GM19023 (cell line): ENCODE results near the gene TRPM3.

Experiments used
- ATAC-seq: cut with Tn5 transposase; IDR thresholded peaks from one replicate; pipeline ENCODE4 v1.9.1; 2021; ENCODE audit warnings: mild to moderate bottlenecking, moderate library complexity; ENCODE audit not compliant: unreplicated experiment

Gene TRPM3

DNA sequence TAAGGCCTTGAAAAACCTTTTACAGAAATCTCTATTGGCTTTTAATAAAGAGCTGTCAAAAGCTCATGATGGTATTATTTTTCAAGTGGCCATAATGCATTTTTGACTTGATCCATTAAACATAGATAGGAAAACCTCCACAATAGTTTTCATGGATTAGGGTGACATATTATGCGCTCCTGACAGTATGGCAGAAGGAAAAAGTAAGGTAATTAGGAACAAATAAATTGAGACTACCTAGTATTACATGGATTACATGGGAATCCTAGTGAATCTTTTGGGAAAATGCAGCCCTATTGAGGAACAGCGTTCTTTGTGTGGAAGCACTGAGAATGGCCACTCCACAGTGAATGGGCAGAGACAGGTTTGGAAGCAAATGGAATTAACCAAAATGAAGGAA, 171.2 kb downstream of the TRPM3 start:
- no peak for ATAC-seq

DNA sequence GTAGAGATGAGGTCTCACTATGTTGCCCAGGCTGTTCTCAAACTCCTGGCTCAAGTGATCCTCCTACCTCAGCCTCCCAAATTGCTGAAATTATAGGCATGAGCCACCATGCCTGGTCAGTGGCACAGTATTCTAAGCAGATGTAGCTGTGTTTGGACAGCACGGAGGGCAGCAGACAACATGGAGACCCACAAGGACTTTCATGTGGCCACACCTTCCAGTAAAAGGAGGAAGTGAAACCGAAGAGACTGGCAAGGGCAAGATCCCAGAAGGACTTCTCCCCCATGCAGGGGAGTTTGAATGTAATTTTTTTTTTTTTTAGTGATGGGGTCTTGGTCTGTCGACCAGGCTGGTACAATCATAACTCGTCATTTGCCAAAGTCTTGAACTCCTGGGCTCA, 172.2 kb downstream of the TRPM3 start:
- ATAC-seq: no peak

DNA sequence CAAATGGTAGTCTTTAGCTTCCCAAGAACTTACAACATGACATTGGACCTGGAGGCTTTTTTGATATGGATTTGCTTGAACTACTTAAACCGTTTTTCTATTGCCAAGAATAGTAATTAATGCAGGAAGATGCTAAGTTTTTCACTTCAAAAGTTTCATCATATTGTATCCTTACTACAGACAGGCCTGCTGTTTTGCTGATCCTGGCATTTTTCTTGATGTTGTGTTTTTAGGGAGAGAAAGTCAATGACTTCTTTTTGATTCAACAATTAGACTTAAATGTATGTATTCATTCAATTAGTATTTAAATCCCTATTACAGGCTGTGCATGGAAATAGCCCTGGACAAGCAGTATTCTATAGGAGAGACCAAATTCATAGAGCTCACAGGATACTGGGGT, 172.7 kb downstream of the TRPM3 start:
- no peak for ATAC-seq

DNA sequence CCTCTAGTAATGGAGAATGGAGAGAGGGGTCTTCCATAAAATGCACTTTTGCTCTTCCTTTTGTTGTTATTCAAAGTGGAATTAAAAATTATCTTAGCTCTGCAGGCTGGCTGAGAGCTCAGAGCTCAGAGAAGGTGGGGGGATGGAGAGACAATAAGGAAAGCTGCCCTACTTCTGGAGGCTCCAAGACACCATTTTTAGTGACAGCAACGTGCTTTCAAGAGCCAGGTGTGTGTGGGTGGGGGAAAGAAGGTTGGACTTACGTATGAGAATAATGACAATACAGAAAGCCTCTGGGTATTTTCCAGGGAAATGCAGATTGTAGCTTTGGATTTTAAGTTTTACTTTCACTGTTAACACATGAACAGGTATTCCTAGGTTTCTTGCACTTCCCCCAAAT, 173.9 kb downstream of the TRPM3 start:
- ATAC-seq: no peak

DNA sequence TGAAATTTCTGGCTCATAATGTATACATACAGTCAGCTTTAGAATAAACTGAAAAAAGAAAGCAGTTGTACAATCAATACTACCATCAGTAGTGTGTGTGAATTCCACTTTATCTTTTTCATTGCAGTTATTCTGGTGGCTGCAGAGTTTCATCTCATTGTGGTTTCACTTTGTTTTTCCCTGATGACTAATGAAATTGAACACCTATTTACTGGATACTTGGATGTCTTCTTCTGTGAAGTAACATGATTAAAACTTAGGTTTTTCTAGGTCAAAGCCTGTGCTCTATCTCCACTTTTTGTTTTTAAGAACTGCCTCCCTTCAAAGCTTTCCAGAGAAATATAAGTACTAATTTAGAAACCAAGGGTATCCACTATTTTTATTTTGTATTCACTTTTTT, 174.3 kb downstream of the TRPM3 start:
- no peak for ATAC-seq

DNA sequence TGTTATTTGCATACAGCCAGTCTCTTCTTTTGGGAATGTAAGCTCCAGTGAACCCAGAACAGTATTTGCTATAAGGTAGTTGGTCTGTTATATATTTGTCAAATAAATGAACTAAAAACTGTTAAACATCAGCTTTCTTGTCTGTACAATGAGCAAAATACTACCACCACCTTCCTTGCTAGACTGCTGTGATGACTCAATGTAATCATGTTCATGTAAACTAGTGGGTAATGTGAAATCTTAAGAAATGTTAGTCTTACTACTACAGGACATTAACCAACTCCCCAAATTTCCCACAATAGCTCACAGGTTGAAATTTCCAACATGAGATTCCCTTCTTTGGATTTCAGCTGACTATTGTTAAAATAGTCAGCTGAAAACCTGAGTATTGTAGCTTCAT, 176.1 kb downstream of the TRPM3 start:
- ATAC-seq: no peak

DNA sequence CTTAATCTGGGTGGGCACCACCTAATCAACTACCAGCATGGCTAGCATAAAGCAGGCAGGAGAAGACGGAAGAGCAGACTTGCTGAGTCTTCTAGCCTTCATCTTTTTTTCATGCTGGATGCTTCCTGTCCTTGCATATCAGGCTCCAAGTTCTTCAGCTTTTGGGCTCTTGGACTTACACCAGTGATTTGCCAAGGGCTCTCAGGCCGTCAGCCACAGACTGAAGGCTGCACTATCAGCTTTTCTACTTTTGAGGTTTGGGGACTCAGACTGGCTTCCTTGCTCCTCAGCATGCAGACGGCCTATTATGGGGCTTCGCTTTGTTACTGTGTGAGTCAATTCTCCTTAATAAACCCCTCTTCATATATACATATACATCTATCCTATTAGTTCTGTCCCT, 180.2 kb downstream of the TRPM3 start:
- ATAC-seq: no peak

DNA sequence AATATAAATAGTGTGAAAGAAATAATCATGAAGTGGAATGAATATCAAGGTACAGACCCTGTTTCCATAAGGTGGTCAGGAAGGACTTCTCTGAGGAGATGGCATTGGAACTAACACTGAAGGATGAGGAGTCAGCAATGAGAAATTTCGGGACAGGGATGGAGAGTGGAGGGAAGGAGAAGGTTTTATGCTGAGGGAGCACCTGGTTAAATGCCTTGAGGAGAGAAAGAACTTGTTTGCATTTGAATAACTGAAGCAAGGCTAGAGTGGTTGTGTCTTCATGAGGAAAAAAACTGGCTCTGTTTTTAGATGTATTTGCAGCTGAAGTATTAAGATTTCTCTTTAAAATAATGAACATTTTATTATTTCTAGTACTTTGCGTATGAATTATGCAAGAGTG, 180.8 kb downstream of the TRPM3 start:
- ATAC-seq: no peak

DNA sequence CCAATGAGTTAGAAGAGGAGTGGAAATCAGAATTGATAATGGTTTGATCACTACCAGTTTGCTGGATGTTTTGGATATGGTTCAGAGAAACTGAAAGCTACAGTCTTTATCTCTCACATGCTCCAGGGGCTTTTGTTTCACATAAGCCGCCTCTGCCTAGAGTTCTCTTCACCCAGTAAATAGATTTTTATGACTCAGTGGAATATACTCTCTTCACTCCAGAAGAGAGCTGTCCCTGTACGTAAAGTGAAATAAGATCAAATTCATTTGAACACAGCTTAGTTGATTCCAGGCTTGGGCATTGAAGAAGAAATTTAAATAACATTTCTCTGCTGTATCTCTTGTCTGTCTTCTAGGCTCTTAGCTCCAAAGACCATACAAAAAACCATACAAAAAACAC, 184.9 kb downstream of the TRPM3 start:
- no peak for ATAC-seq

DNA sequence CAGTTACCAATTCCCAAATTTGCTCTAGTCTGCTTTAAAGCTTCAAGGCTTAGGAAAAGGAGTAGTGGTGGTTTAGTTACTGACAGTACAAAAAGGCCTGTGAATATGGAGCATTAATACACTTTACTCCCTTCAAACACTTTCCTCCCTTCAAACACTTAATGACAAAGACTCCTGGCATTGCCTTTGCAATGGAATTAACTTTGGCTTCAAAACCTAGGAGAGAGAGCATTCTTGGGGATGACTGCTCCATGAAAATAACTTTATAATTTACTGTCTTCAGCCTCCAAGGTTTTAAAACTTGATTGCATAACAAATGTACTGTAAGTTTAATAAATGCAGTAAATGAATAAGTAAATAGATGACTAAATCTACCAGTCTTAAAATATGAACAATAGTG, 185.6 kb downstream of the TRPM3 start:
- no peak for ATAC-seq

DNA sequence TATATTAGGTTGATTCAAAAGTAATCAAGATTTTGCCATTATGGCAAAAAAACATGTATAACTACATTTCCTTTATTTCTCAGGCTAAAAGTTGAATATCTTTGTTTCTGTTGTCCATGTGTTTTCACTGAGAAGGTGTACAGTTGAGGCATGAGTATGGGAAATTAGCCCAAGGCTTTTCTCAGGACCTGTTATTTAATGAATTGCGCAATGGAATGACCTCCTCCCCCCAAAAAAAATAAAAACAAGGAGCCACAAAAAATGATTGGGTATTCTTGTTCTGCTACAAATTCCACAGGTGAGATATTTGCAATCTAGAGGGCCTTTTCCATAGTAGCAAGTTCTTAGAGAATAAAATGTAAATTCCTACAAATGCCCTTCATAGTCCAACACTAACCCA, 186.8 kb downstream of the TRPM3 start:
- ATAC-seq: no peak

DNA sequence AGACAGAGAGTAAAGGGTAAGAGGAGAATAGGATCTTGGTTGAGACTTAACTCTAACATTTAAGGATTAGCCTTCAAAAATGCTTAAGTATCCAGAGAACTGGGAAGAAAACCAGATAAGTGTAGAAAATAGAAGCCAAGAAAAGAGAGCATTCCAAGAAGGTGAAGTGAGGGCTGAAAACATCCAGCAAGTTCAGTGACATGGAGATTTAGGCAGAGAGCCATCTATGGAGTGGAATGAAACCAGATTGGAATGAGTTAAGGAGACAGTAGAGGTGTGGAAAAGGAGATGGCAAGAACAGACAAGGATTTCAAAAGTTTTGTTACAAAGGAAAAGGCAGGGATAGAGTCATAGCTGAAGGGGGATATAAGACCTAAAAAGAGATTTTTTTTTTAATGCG, 188.1 kb downstream of the TRPM3 start:
- no peak for ATAC-seq

DNA sequence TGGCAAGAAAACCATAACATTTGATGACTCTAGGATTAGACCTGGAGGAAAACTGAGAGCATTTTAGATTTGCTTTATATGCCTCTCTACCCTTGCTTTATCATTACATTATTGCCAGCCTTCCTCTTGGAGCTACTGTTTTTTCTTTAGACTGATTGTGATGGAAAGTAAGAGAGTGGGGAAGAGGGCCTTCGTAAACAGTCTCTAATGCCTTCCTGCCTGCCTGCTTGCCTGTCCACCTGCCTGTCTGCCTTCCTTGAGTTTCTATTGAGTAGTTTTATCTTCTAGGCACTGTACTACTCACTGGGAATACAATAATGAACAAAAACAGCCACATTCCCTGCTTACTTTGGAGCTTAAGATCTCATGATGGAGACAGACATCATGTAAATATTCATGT, 189.3 kb downstream of the TRPM3 start:
- no peak for ATAC-seq

DNA sequence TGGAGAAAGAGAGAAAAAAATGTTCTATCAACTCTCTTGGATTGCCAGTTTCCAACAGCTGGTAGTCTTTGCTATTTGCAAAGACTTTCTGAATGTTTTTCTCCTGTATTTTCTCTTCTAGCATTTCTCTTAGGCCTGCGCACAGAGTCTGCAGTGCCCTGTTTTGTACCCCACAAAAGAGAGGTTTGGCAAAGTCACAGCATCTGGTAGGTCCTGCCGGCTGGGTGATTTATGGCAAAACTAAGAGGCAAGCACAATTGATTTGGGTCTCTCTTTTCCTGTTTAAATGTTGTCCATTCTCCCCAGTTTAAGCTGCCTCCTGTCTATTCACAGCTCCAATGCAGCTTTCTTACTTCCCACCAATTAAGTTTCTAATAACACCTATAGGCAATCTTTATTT, 193.9 kb downstream of the TRPM3 start:
- ATAC-seq: no peak

DNA sequence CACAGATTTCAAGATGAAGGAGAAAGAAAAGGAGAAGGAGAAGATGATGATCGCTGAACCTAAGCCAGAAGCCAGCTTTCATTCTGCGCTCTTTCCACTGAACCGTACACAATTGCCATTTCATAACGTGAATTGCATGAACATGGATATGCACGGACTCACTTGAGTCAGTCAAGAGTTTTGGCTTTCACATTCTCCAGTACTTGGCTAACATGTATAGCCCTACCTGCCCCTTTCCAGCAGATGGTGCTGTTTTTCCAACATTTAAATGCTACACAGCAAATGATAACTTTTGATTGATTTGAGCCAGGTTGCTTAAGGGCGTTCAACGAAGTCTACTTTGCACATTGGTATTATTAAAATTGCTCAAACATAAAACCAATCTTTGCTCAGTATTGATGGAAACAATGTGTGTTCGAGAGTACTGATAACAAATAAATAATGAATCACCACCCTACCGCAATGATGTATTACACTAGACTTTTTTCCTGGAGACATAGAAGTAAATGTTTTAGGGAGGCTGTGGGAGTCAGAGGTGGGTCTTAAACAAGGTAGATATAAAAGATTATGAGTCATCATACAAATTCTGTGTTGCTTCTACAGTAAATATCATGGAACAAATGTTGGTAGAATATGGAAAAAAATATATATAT, 196.4 kb downstream of the TRPM3 start:
- peak; percentile 63 for ATAC-seq

DNA sequence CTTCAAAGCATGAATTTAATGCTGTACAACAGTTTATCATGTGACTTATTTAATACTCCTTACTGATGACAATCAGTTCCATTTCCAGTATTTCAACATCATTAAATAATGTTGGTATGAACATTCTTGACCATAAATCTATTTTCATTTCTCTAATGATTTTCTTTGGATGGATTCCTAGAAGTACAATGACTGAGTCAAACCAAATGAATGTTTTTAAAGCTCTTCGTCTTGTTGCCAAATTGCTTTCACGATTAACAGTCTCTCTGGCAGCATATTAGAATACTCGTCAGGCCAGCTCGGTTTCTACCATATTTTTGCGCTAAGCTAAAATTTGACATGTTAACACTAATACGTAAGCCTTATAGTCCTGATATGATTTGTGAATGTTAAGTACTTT, 197.0 kb downstream of the TRPM3 start:
- no peak for ATAC-seq

DNA sequence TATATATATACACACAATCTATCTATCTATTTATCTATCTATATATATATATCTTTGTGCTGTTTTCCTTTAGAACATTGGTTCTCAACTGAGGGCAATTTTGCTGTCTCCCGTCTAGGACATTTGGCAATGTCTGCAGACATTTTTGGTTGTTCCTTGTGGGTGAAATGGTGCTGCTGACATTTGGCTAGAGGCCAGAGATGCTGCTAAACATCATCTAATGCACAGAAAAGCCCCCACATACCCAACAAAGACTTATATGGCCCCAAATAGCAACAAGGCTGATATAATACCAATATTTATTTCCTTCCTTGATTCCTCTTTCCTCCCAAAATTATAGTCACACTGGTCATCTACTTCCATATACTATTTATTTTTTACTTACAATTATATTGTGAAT, 197.5 kb downstream of the TRPM3 start:
- no peak for ATAC-seq

DNA sequence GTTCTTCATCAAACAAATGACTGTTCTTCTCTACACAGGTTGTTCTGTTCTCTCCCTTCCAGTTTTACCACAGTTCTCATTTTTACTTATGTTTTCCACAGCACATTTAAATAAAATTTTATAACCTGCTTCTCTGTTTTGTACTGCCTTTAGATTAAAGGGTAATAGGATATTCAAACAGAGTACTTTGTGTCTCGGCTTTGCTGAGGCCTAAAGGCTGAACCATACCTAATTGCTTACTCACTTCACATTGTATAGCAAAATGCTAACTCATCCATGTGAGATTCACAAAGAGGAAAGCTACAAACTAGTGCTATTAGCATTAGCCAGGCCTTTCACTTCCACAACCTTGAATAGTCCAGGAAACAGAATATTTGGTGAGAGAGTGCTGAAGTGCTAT, 200.3 kb downstream of the TRPM3 start:
- no peak for ATAC-seq

DNA sequence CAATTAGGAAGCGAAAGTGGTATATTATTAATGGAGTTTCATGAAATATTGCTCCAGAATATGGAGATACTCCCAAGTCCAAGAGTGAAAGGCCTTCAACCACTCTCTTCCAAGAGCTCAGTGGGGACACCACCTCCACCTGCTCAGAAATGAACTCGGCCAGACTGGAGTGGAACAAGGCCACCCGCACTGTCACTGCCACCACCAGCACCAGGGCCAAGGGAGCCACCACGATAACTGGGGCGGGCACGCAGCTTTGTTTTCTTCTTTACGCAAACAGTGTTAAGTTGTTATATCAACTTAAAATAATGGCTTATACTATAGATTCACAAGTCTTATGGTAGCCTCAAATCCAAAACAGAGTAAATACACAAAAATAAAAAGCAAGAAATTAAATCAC, 204.1 kb downstream of the TRPM3 start:
- no peak for ATAC-seq

DNA sequence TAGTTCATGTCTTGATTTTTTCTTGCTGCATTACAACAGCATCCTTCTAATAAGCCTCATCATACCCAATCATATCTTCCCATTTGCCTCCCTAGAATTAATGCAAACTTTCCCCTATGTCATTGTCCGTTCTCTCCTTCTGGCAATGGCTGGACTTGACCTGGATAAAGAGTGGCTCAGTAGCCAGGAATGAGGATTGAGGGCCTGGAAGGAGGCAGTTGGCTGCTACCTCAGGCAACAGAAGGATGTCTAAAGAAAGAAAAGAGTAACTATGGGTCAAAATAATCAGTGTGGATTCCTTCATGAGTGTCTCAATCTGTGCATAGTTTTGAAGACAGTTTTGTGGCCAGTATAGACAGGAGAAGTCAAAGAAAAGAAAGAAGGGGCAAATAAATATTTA, 209.6 kb downstream of the TRPM3 start:
- ATAC-seq: no peak

DNA sequence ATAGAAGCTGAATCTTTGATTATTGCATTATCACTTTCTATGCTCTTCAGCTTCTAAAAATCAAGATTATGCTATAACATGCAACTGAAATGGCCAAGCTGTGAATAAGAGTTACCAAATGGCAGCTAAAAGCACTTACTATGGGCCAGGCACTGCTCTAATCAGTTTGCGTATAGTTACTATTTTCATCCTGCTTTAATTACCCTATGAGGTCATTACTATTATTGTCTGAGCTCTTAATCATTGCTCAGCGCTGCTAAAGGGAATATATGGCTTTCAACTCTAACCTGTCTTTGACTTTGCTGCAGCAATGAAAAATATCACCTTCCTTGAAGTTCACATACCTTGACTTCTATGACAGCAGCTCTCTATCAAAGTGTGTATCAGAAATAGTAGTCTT, 210.8 kb downstream of the TRPM3 start:
- ATAC-seq: no peak

DNA sequence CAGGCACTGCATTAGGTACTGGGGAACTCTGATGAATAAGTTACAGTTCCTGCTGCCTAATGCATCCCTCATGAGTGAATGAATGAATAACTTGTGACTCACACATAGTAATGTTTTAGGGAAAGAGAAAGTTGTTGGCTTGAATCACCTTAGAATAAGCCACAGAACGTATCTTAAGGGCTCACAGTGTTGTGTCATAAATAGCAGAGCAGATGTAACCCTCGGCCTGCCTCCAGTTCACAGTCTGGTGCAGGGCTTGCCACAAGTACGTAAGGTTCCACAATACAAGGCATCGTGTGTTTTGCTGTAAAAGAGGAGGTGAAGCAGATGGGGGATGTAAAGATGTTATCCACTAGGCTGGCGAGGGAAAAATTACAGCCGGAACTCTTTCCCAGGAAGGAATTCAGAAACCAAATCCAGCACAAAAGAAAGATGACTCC, 218.7 kb downstream of the TRPM3 start:
- no peak for ATAC-seq

DNA sequence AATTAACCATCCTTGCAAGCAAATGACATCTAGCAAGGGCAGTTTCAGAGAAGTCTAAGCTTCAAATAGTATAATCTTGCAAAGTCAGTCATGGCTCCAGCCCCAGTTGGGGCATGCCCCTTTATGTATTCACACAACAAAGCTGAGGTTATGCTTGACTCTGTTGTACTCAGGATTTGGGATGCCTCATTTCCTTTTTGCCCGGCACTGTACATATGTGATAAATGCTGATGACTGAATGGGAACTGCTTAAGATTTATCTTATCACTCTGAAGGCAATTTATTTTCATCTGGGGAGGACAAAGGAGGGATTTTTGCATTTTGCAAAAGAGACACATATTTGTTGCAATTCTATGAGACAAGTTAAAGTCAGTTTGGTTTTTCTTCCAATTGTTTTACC, 219.2 kb downstream of the TRPM3 start:
- no peak for ATAC-seq

DNA sequence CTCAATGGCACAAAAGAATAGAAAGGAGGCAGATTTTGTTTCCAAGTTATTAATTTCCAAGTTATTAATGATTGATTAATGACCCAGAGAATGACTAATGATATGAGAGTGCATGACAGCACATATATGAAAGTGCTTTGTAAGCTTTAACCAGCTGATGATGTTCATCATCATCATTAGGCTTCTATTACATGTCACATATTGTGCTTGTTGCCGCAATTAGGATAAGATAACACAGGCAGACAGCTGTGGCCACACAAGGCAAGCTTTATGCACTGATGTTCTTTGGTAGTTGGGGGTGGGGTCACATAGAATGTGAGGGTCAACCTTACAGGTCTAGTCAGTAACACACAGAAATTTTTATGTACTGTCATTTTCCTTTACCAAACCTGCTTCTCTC, 219.7 kb downstream of the TRPM3 start:
- no peak for ATAC-seq
